Fibroblast of pulmonary artery (primary cell): ENCODE measurements around the gene SMIM1.

ENCODE experiments used
- DNase-seq: peaks from one replicate; pipeline ENCODE4 v3.0.0-alpha.2; 2010; ENCODE audit warnings: low read depth
- H3K4me3 ChIP-seq: replicated peaks from 2 replicates; pipeline ENCODE4 v1.5.1; 2011; ENCODE audit warnings: low read depth, mild to moderate bottlenecking, control low read depth, low read length, moderate library complexity
- CTCF ChIP-seq: IDR thresholded peaks from 2 replicates; pipeline ENCODE4 v1.5.1; 2011; ENCODE audit warnings: mild to moderate bottlenecking, control low read depth, low read length, inconsistent platforms; ENCODE audit errors: missing control alignments

SMIM1 gene

DNA sequence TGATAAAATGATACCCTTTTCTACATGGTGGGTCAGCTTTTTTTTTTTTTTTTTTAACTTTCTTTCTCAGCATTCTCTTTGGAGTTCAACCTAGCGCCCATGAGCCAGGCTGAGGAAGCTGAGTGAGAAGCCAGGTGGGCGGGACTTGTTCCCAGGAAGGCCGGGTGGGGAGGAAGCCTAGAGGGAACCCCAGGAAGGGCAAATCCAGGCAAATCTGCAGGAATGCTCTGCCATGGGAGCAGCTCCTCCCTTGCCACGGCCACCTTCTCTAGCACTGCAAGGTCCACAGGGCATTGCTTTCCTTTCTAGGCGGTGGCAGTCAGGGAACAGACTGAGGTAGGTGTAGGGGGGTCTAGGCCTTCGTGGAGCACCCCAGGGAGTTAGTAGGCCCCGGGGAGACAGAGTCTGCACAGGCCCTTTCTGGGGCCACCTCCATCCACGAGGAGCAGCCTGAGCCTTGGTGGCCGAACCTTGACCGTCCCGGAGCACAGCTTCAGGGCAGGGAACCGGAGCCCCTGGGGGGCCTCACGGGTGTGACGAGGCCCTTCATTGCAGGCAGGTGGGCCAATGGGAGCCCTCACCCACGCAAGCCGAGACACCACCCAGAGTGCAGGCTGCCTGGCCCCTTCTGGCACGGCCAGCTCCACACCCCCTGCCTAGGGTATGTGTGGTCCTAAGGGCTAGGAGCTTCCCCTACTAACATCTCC lies 38.5 kb upstream of the SMIM1 start:
- TF ChIP-seq CTCF, result no peak
- no peak for DNase-seq

GRCh38 chr1:3734602-3735001 lies 37.9 kb upstream of the SMIM1 start:
- DNase-seq, result no peak
- H3K4me3 ChIP-seq, result no peak overlapping the region
- TF ChIP-seq CTCF, result no peak

More for the DNA sequence above, 38.5 kb upstream of the SMIM1 start:
- no peak overlapping the region for H3K4me3 ChIP-seq

GRCh38 chr1:3735027-3735681 lies 37.4 kb upstream of the SMIM1 start:
- TF ChIP-seq CTCF, result no peak
- DNase-seq, result no peak
- H3K4me3 ChIP-seq, result no peak overlapping the region

- H3K4me3 ChIP-seq, result no peak overlapping the region
- TF ChIP-seq CTCF, result no peak
- DNase-seq, result no peak
These were observed 36.9 kb upstream of the SMIM1 start for GRCh38 chr1:3735688-3736087.

DNA sequence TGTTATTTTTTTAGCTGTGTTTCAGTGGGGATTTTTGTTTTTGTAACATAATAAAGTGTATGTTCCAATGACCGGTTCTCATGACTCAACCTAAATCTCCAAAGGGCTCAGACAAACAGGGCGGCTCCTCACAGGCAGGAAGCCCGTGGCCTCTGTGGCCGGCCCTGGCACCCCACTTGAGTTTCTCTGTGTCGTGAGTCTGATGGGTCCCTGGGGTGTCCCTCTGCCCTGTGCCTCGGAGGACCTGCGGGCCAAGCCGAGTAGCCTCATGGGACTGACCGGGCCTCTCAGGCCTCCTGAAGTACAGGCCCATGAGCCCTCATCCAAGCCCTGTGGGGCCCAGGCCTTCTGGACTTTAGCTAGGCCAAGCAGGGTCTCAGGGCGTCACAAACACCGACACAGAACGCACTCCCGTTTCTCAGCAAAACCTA lies 36.4 kb upstream of the SMIM1 start:
- no peak overlapping the region for H3K4me3 ChIP-seq
- TF ChIP-seq CTCF, result no peak
- DNase-seq, result no peak

DNA sequence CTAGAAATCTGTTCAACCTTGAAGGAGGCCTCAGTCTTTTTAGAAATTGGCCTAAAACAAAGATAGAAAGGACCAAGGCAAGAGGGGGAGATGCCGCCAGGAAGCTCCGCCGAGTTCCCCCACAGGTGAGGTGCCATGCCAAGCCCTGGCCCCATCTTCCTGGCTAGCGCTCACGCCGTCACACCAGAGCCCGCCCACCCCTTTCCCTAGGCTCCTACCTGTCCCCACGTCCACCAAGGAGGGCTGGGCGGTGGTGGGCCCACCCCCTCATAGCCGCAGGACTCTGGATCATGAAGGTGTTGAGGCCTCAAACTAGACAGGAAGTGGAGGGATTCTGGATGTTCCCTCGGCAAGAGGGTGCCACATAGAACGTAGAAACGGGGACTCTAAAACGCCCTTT lies 35.8 kb upstream of the SMIM1 start:
- no peak for TF ChIP-seq CTCF
- no peak for DNase-seq
- H3K4me3 ChIP-seq, result no peak overlapping the region
